Stimulated activated CD8-positive, alpha-beta memory T cell treated with anti-CD3 and anti-CD28 coated beads, Interleukin-2, amount 100 ng/mL, for 1 hour (primary cell): Measurements from ENCODE around the gene CAMTA1.
"Not testable (repeated sequence)": the region's sequence is repeated elsewhere in the genome, so short reads cannot be mapped to it uniquely, and the experiment has no call there.

ENCODE experiments used
- DNase-seq, 2 donors: peaks; one replicate each; pipeline ENCODE4 v3.0.0-alpha.2; 2020; ENCODE audit warnings: low read depth in 2 of 2

Gene CAMTA1

GRCh38 chr1:6810146-6810734 lies 25.0 kb downstream of the CAMTA1 start:
- not testable (repeated sequence) for DNase-seq

DNA sequence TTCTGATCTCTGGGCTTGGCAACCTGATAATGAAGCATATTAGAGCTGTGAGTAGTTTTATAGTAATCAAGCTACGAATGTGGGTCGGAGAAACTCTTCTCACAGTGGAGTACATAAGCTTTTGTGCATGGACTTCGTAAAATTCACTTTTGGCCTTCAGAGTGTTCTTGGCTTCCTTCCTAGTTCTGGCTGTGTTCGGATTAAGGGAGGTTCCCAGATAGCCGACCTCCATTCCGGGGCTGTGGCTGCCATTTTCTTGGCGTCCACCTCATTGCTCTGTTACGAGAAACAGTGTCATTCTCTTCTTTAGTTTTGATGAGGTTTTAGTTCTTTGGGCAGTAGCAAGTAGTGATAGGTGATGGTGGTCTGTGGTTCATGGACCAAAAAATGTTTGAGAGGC lies 26.3 kb downstream of the CAMTA1 start:
- DNase-seq, result no peak

DNA sequence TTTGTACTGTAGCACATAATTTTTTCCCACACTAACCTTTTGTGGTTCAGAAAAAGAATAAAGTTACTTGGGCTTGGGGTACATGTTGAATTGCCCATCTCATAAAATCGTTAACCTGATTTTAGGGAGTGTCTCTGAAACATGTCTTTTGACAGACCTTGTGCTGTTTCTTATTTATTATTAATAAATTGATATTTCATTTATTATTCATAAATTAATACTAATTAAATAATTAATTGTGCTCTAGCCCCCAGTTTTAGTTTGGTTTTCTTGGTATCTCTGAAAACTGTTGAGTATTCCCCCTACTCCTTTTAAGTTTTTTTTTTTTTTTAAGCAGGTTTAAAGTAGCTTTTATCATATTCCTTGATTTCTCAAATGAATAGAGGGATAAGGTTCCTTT lies 27.9 kb downstream of the CAMTA1 start:
- no peak for DNase-seq

GRCh38 chr1:6815726-6816125 lies 30.5 kb downstream of the CAMTA1 start:
- DNase-seq, result no peak

GRCh38 chr1:6819246-6820040 lies 34.2 kb downstream of the CAMTA1 start:
- DNase-seq, result no peak

DNA sequence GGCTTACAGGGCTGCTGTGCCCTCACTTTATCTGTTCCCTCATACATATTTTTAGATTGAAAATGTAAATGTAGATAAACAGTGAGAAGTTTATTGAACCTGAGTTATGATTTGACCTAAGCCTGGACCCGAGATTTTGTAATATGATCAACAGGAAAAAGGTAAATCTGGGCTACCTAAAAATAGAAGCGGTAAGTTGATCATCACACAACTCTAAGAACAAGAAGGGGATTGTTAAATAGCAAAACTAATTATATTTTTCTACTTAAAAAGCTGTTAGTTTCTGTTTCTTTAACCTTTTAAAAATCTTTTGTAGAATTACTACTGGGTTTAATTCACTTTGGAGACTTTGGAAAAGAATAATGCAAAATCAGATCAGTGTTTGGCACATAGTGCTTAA lies 35.6 kb downstream of the CAMTA1 start:
- no peak for DNase-seq

GRCh38 chr1:6822530-6823359 lies 37.5 kb downstream of the CAMTA1 start:
- DNase-seq, result no peak

GRCh38 chr1:6823793-6824192 lies 38.5 kb downstream of the CAMTA1 start:
- DNase-seq, result no peak

- DNase-seq, result no peak
These were observed 39.6 kb downstream of the CAMTA1 start for GRCh38 chr1:6824665-6825368.

- DNase-seq, result no peak
These were observed 40.6 kb downstream of the CAMTA1 start for GRCh38 chr1:6825828-6826227.

DNA sequence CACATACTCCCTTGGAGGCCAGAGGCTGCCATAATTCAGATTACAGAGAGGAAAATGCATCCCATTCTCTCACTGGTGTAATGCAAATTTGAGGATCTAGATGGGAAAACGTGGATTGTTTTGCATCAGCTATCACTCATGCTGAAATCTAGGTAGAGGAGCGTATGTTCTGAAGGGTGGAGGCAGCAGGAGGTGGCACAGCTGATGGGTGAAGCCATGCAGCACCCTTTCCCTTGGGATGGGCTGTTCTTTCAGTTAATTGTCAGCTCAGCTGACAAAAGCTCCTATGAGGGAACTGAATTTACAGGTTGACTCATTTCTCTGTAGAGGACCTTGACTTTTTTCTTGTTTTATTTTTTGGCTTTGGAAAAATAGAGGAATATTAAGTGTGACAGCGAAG lies 41.8 kb downstream of the CAMTA1 start:
- DNase-seq, result no peak

DNA sequence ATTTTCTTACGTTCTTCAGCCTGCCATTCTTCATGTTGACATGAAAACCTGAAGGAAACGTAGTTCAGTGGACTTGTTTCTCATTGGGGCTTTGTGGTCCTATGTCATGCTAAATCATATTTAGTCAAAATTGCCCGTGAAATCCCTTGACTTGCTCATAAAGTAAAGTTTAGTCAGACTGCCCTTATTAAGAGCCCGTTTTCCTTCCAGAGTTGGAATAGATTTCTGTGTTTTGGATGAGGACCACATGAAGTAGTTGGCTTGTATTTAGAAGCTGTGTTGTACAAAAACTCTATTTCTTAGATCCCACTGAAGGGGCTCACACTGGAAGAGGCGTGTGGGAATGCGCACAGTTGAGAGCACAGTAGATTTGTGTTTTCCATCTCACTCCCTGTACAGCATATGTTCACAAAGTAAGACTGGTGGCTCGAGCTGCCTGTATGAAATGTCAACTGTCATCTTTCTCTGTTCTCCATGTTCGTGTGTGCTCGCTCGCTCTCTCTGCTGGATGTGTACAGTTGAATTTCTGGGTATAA lies 42.4 kb downstream of the CAMTA1 start:
- DNase-seq, result no peak

- DNase-seq, result no peak
These were observed 46.1 kb downstream of the CAMTA1 start for GRCh38 chr1:6831366-6831765.

DNA sequence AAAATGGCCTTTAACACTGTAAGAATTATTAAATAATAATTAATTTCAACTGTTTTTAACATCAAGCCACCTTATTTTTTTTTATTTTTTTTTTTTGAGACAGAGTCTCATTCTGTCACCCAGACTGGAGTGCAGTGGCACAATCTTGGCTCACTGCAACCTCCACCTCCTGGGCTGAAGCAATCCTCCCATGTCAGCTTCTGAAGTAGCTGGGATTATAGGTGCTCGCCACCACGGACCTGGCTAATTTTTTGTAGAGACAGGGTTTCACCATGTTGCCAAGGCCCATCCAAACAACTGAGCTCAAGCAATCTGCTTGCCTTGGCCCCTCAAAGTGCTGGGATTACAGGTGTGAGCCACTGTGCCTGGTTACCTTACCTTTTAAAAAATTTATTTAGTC lies 46.8 kb downstream of the CAMTA1 start:
- not testable (repeated sequence) for DNase-seq

DNA sequence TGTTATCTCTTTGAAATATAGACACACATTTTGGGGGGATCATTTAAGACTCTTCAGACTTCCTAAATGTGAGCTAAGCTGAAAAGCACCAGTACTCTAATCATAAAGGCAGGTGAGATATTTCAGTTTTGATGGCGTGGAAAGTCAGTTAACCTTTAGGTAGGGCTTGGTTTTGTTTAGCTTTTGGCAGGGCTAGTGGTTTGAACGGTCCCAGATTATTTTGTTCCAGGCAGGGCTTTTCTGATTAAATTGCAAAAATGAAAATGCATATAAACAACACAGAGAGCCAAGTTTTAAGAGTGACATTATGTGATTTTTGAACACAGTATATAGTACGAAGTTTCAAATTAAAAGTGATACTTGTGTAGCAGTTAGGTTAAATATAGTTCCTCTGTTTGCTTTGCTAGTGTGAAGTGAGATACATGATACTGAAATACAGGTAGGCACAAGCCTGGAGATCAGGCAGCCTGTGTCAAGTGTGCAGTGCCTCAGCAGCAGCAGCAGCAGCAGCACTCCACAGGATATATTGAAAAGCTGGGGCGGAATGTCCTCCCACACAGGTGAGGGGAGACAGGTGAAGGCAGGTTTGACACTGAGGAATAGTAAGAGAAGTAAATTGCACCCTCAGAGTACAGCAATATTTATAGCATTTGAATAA lies 47.4 kb downstream of the CAMTA1 start:
- no peak for DNase-seq

DNA sequence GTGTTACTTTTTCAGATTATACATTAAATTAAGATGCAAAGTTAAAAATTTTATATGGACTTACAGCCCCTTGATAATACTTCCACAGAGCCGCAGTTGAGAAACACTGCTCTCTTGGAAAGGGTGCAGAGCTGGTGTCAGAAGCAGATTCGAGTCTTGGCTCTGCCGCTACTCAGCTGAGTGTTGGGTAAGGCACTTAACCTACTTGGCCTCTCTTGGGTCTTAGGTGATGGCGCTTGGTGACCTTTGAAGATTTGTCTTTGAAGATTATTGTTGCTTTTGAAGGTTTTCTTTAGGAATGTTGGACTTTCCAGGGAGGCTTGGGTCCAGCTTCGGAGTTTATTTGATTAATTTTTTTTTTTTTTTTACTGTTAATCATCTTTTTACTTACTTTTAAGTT lies 48.5 kb downstream of the CAMTA1 start:
- no peak for DNase-seq

- no peak for DNase-seq
These were observed 49.1 kb downstream of the CAMTA1 start for GRCh38 chr1:6834366-6834765.

- no peak for DNase-seq
These were observed 49.9 kb downstream of the CAMTA1 start for GRCh38 chr1:6835139-6835538.

DNA sequence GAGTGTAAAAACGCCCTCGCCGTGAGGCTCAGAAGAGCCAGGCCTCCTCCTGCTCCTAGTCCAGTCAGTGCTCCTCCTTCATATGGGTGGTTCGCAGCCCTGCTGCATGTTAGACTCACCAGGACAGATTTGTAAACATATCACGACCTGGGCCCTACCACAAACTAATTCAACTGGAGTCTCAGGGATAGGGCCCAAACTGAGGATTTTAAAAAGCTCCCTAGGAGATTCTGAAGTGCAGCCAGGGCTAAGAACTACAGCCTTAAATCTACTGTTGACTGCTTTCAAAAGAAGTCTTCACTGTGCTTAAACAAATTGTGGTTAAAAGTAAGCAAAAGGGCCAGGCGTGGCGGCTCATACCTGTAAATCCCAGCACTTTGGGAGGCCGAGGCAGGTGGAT lies 57.0 kb downstream of the CAMTA1 start:
- DNase-seq, result no peak

- DNase-seq, result not testable (repeated sequence)
These were observed 60.5 kb downstream of the CAMTA1 start for GRCh38 chr1:6845786-6846185.

DNA sequence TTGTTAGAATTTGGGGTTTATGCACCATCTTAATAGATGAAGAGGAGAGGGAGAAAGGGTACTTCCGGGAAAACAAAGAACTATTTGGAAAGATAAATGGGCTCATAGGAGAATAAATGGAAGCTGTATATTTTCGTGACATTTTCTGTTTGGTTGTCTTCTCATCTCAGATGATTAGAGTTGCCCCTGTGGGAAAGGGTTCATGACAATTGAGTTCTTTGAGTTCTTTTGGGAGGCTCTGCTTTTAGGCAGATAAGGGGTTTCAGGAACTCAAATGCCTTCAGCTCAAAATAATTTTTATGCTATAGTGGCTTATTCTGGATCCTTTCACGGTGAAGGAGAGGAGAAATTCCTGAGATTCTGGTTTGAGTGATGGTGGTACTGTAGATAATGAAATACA lies 63.6 kb downstream of the CAMTA1 start:
- DNase-seq, result no peak
